ENCODE measurements around the gene PXDC1. TPM values are rescaled to one million over a fixed set of nuclear protein-coding genes. Genes with fewer than 3 reads are reported as not detected.

PXDC1 gene
- total RNA-seq, 6 experiments from 2014 or later = 50.5 to 250 (median 97.5) TPM

DNA sequence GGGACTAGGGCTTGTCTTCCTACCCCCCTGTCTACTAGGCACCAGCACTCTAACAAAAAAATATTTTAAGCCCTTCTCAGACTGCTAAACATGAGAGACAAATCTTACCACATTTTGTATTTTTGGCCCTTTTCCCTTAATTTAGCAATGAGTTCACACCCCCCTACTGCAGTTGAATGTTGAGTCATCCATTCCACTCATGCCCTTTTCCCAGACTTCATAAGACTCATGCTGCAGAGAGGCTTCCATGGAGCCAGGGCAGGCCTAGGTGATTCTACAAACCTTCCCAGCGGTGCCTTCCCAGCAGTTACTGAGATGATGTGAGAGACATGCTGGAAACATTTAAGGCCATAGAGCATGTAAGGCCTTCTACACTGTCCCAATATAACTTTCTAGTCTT, 53.9 kb downstream of the PXDC1 start:
- no peaks in the 10 kb centered on the region for H3K9me3 ChIP-seq
- H3K36me3 ChIP-seq = no peaks in the 10 kb centered on the region
- WGBS (ENCODE audit: insufficient coverage, low coverage, low lambda C conversion rate, missing lambda C conversion rate) = 90% methylated on average over 1 of the region's 1 CpG
- H3K4me3 ChIP-seq = no peak overlapping the region
- no peaks in the 10 kb centered on the region for H3K27me3 ChIP-seq
- no peak for DNase-seq
- intact Hi-C loops (cut with DNase I) = no loop called here
- no peak overlapping the region for H3K27ac ChIP-seq
- TF ChIP-seq, protein P1, sequence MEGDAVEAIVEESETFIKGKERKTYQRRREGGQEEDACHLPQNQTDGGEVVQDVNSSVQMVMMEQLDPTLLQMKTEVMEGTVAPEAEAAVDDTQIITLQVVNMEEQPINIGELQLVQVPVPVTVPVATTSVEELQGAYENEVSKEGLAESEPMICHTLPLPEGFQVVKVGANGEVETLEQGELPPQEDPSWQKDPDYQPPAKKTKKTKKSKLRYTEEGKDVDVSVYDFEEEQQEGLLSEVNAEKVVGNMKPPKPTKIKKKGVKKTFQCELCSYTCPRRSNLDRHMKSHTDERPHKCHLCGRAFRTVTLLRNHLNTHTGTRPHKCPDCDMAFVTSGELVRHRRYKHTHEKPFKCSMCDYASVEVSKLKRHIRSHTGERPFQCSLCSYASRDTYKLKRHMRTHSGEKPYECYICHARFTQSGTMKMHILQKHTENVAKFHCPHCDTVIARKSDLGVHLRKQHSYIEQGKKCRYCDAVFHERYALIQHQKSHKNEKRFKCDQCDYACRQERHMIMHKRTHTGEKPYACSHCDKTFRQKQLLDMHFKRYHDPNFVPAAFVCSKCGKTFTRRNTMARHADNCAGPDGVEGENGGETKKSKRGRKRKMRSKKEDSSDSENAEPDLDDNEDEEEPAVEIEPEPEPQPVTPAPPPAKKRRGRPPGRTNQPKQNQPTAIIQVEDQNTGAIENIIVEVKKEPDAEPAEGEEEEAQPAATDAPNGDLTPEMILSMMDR (IDR thresholded peaks at IDR 0.05) = no peak
- ATAC-seq = peak in 1 of 4 donors; percentile 22
- no peaks in the 10 kb centered on the region for H3K4me1 ChIP-seq

DNA sequence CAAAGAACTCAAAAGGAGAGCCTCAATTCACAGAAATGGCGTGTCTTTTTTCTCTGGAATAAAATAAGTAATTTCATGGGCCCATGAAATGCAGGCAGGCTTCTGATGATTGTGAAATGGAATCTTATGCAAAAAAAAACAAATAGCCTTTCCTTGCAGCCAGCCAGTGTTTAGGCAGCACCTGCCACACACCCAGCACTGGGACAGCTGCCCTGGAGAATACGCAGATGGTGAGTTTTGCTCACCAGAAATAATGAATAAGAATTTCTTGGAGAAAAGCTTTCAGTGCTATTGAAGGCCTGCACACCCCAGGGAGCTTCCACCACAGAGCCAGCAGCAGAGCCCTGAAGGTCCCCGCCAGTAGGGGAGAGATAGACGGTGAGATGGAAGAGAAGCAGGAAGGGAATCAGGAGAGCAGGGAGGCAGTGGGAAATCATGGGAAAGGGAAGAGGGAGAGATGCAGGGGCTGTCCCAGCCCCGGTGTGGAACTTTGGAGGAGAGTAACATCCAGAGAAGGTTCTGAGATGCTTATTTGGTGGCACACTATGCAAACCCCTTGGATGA, 54.9 kb downstream of the PXDC1 start:
- H3K4me1 ChIP-seq = no peaks in the 10 kb centered on the region
- H3K27ac ChIP-seq = no peak overlapping the region
- DNase-seq (no peak), ATAC-seq (peak in 2 of 4 donors; percentile 61 to 71)
- TF ChIP-seq, protein P1 (IDR thresholded peaks at IDR 0.05) = no peak
- no peak for TF ChIP-seq POLR2A (IDR thresholded peaks at IDR 0.05)
- H3K4me3 ChIP-seq = no peak overlapping the region
- H3K36me3 ChIP-seq = no peaks in the 10 kb centered on the region
- no peaks in the 10 kb centered on the region for H3K27me3 ChIP-seq
- intact Hi-C loops (cut with DNase I) = no loop called here
- no peaks in the 10 kb centered on the region for H3K9me3 ChIP-seq
- 72% methylated on average over 5 of the region's 5 CpGs for WGBS (ENCODE audit: insufficient coverage, low coverage, low lambda C conversion rate, missing lambda C conversion rate)

DNA sequence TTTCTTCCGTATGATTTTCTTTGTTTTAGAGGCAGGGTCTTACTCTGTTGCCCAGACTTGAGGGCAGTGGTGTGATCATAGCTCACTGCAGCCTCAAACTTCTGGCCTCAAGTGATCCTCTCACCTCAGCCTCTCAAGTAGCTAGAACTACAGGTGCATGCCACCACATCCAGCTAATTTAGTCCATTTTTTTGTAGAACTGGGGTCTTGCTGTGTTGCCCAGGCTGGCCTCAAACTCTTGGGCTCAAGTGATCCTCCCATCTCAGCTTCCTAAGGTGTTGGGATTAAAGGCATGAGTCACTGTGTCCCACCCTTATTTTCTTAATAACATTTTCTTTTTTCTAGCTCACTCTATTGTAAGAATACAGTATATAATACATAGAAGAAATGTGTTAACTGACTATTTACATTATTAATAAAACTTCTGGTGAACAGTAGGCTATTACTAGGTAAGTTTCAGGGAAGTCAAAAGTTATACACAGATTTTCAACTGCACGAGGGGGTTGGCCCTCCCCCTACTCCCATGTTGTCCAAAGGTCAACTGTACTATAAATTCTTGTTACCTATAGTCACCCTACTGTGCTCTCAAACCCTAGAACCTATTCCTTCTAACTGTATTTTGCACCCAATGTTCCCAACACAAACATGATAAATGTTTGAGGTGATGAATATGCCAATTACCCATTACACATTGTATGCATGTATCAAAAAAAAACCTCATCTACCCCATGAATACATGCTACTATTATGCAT, 56.3 kb downstream of the PXDC1 start:
- no peak overlapping the region for H3K4me3 ChIP-seq
- H3K27me3 ChIP-seq = no peaks in the 10 kb centered on the region
- DNase-seq = no peak
- H3K4me1 ChIP-seq = no peaks in the 10 kb centered on the region
- H3K36me3 ChIP-seq = no peaks in the 10 kb centered on the region
- intact Hi-C loops (cut with DNase I) = no loop called here
- WGBS (ENCODE audit: insufficient coverage, low coverage, low lambda C conversion rate, missing lambda C conversion rate) = 53% methylated on average over 2 of the region's 2 CpGs
- no peaks in the 10 kb centered on the region for H3K9me3 ChIP-seq
- ATAC-seq = no peak
- TF ChIP-seq, protein P1 (IDR thresholded peaks at IDR 0.05) = no peak
- no peak for TF ChIP-seq POLR2A (IDR thresholded peaks at IDR 0.05)
- H3K27ac ChIP-seq = no peak overlapping the region

DNA sequence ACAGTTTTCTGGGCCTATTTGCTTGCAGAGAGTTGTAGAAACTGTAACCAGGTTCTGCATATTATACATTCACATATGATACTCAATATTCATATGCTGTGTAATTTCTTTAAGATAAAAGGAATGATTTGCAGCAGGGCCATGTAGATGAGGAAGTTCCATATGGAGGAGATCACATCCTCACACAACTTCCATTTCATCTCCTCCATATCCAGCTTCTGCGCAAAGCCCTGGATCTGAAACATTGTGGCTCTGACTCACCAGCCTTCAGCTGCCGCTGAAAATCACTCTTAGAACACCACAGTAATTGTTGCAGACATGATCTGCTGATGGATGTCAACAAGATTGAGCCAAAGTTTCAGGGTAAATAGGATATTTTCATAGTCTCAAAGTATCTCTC, 57.7 kb downstream of the PXDC1 start:
- intact Hi-C loops (cut with DNase I) = no loop called here
- Histone ChIP-seq H3K4me1 (no peaks in the 10 kb centered on the region), H3K27me3 (no peaks in the 10 kb centered on the region), H3K9me3 (no peaks in the 10 kb centered on the region), H3K4me3 (no peak overlapping the region), H3K27ac (no peak overlapping the region), H3K36me3 (no peaks in the 10 kb centered on the region)
- TF ChIP-seq POLR2A (IDR thresholded peaks at IDR 0.05) = no peak
- TF ChIP-seq, protein P1 (IDR thresholded peaks at IDR 0.05) = no peak
- no peak for ATAC-seq
- 95% methylated on average over 2 of the region's 2 CpGs for WGBS (ENCODE audit: insufficient coverage, low coverage, low lambda C conversion rate, missing lambda C conversion rate)
- no peak for DNase-seq

All from right lobe of liver (tissue), 6 donors.